Testis (tissue), 2 donors: ENCODE data around the gene LSG1.

Experiments
- POLR2A ChIP-seq: fragments of 450-650 bp; IDR thresholded peaks from one replicate; pipeline ENCODE4 v1.6.1; 2017; ENCODE audit warnings: antibody characterized with exemption, mild to moderate bottlenecking, moderate library complexity
- TF ChIP-seq, protein P1 (sequence below), 3 experiments: fragments of 450-650 bp in 2 of 3; fragments of 200-600 bp in 1 of 3; sonication (generic) in 1 of 3; IDR thresholded peaks; one replicate each; pipeline ENCODE4 v1.5.1; 2016 to 2019; ENCODE audit warnings: antibody characterized with exemption in 3 of 3, mild to moderate bottlenecking in 2 of 3, moderate library complexity in 1 of 3

DNA sequence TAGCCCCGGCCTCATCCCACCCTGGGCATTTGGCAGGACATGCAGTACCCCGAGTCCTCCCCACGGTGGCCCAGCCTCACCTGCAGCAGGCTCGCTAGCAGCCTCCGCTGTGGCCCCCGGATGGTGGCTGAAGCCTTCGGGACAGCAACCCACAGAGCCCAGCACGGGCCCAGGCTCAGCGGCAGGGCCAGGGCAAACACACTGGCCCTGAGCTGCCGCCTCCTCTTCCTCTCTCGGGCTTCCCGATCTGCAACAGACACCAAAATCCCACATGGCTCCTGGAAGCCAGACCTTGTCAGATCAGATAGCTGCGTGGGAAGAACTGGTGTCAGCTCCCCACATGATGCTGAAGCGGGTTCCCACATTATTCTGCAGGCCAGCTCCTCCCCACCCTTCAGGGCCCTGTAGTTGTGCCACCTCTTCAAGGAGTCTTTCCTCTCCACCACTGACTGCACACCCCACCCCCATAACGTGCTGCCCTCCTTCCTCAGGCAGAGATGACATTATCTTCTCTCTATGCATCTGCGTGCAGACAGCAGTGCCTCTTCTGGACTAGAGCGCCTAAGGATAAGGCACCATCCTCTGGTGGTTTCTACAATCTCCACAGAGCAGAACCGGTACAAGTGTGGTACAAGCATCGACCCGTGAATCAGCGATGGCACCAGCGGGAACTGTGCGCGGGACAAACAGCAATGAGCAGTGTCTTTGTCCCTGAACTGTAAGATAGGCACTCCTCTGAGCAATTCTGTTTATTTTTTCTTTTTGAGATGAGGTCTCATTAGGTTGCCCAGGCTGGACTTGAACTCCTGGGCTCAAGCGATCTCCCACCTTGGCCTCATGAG, 48.3 kb downstream of the LSG1 start:
- TF ChIP-seq, protein P1, sequence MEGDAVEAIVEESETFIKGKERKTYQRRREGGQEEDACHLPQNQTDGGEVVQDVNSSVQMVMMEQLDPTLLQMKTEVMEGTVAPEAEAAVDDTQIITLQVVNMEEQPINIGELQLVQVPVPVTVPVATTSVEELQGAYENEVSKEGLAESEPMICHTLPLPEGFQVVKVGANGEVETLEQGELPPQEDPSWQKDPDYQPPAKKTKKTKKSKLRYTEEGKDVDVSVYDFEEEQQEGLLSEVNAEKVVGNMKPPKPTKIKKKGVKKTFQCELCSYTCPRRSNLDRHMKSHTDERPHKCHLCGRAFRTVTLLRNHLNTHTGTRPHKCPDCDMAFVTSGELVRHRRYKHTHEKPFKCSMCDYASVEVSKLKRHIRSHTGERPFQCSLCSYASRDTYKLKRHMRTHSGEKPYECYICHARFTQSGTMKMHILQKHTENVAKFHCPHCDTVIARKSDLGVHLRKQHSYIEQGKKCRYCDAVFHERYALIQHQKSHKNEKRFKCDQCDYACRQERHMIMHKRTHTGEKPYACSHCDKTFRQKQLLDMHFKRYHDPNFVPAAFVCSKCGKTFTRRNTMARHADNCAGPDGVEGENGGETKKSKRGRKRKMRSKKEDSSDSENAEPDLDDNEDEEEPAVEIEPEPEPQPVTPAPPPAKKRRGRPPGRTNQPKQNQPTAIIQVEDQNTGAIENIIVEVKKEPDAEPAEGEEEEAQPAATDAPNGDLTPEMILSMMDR (IDR thresholded peaks at IDR 0.05) = no peak
- TF ChIP-seq POLR2A = no peak
